Right lobe of liver (tissue), 4 donors: ENCODE measurements around the gene TUB.

Experiments
- POLR2A ChIP-seq: fragments of 450-650 bp; IDR thresholded peaks from one replicate; pipeline ENCODE4 v1.6.1; 2017; ENCODE audit warnings: antibody characterized with exemption, mild to moderate bottlenecking
- TF ChIP-seq, protein P1 (sequence below), 4 donors: fragments of 200-600 bp in 3 of 4; fragments of 450-650 bp in 1 of 4; IDR thresholded peaks; one replicate each; pipeline versions ENCODE4 v1.5.1 to v1.8.0; 2016 to 2022; ENCODE audit warnings: antibody characterized with exemption in 4 of 4, mild to moderate bottlenecking in 2 of 4
- donor health status: DM: no; HTN: no; CAD: no.
- donor health status: DM: no; HTN: no; CAD: no.
- donor health status: DM: no; HTN: yes; CAD: no.

DNA sequence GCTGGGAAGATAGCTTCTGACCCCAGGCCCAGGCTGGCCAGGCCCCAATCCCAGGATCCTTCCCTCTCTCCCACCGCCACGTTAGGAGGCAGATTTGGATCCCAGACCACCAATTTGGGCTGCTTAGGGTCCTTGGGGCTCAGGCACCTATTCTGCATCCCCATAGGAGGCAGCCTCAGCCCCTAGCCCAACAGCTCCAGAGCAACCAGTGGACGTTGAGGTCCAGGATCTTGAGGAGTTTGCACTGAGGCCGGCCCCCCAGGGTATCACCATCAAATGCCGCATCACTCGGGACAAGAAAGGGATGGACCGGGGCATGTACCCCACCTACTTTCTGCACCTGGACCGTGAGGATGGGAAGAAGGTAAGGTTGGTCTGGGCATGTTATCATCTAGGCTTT, 16.1 kb downstream of the TUB start:
- TF ChIP-seq, protein P1, sequence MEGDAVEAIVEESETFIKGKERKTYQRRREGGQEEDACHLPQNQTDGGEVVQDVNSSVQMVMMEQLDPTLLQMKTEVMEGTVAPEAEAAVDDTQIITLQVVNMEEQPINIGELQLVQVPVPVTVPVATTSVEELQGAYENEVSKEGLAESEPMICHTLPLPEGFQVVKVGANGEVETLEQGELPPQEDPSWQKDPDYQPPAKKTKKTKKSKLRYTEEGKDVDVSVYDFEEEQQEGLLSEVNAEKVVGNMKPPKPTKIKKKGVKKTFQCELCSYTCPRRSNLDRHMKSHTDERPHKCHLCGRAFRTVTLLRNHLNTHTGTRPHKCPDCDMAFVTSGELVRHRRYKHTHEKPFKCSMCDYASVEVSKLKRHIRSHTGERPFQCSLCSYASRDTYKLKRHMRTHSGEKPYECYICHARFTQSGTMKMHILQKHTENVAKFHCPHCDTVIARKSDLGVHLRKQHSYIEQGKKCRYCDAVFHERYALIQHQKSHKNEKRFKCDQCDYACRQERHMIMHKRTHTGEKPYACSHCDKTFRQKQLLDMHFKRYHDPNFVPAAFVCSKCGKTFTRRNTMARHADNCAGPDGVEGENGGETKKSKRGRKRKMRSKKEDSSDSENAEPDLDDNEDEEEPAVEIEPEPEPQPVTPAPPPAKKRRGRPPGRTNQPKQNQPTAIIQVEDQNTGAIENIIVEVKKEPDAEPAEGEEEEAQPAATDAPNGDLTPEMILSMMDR (IDR thresholded peaks at IDR 0.05), result no peak
- no peak for TF ChIP-seq POLR2A
